Pericardium fibroblast (primary cell): Measurements from ENCODE around the gene CAMSAP3. TPM values are rescaled to one million over a fixed set of nuclear protein-coding genes. Genes with fewer than 3 reads are reported as not detected.

Experiments
- total RNA-seq: library from RNA; depleted of rRNA; stranded (reverse); fragments of >200 nt; gene quantifications from 2 replicates; pipeline ENCODE4 v1.2.3, GENCODE V29; 2015

The CAMSAP3 gene, protein sequence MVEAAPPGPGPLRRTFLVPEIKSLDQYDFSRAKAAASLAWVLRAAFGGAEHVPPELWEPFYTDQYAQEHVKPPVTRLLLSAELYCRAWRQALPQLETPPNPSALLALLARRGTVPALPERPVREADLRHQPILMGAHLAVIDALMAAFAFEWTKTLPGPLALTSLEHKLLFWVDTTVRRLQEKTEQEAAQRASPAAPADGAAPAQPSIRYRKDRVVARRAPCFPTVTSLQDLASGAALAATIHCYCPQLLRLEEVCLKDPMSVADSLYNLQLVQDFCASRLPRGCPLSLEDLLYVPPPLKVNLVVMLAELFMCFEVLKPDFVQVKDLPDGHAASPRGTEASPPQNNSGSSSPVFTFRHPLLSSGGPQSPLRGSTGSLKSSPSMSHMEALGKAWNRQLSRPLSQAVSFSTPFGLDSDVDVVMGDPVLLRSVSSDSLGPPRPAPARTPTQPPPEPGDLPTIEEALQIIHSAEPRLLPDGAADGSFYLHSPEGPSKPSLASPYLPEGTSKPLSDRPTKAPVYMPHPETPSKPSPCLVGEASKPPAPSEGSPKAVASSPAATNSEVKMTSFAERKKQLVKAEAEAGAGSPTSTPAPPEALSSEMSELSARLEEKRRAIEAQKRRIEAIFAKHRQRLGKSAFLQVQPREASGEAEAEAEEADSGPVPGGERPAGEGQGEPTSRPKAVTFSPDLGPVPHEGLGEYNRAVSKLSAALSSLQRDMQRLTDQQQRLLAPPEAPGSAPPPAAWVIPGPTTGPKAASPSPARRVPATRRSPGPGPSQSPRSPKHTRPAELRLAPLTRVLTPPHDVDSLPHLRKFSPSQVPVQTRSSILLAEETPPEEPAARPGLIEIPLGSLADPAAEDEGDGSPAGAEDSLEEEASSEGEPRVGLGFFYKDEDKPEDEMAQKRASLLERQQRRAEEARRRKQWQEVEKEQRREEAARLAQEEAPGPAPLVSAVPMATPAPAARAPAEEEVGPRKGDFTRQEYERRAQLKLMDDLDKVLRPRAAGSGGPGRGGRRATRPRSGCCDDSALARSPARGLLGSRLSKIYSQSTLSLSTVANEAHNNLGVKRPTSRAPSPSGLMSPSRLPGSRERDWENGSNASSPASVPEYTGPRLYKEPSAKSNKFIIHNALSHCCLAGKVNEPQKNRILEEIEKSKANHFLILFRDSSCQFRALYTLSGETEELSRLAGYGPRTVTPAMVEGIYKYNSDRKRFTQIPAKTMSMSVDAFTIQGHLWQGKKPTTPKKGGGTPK
- not detected in 2 replicates for total RNA-seq

DNA sequence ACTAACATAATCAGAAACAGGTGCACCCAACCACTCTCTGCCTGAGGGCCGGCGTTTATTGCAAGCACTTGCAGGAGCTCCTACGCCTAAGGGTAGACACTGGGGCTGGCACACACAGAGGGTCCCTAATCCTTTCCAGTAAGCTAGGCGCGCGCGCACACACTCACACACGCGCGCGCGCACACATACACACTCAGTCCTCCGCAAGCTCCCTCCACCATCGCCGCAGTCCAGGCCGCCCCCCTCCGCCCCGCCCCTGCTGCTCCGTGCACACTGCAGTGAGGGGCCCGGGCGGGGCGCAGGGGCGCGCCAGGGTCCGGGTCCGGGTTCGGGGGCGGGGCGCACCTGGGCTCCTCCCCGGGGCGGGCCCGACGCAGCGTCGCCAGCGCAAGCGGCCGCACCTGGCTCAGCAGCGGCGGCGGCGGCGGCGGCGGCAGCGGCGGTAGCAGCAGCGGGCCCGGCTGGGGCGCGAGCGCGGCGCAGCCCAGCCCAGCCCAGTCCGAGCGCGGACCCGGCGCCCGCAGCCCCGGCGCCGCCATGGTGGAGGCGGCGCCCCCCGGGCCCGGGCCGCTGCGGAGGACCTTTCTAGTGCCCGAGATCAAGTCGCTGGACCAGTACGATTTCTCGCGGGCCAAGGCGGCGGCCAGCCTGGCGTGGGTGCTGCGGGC is at the start of gene CAMSAP3:
CAMSAP3 (plus strand) TSS at position 398 of the 668 bp plus-strand sequence; CDS start at position 538, 140 bp downstream.

DNA sequence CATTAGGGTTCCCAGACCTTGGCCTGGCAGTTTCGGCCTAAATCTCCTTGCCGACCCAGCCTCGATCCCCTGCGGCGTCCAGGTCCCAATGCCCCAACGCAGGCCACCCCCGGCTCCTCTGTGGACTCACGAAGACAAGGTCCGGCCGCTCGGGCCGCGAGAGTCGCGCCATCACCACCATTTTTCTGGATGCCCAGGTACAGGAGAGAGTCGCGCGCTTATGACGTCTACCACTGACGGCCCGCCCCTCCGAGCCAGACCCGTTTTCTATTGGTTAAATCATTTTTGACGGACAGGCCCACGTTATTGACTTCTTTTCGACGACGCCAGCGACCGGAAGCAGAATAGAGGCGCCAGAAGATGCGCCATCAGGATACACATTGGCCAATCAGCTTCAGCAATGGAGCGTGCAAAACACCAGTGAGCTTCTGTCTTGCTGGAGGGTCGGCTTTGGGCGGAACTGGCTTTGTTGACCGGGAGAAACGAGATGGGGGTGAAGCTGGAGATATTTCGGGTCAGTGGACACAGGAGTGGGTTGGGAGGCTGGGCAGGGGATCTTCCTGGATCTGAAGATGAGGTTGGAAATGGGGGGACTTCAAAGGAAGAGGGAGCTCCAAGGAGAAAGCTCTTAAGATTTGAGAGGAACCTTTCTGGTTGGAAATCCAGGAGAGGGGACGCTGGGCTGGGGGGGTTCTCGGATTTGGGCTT is 33.8 kb downstream of the CAMSAP3 start, which contains the start of the genes PET100 and XAB2:
PET100 (plus strand) TSS at position 447 of the 708 bp plus-strand sequence; CDS start at position 488, 41 bp downstream.
XAB2 (minus strand) TSS at position 199 of the 708 bp plus-strand sequence; CDS start at position 181, 18 bp downstream.

DNA sequence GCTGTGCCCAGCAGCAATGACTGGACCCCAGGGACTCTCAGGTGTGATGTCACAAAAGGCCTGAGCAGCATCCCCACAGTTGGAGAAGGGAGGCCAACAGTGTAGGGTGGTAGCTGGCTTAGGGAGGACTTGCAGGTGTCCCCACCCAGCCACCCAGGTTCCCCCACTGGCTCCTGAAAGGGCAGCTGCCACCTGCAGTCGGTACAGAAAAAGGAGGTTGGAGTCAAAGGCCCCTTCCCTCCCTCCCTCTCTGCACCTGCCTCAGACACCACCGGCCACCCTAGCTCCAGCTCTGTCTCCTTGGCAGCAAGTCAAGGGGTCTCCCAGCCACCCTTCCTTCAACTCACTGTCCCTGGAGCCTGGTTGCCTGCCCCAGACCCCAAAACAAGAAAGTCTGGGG is 38.0 kb downstream of the CAMSAP3 start, which contains the start of gene PCP2:
PCP2 (minus strand) TSS at position 22 of the 400 bp plus-strand sequence. CDS start 262 bp downstream, outside the sequence.

DNA sequence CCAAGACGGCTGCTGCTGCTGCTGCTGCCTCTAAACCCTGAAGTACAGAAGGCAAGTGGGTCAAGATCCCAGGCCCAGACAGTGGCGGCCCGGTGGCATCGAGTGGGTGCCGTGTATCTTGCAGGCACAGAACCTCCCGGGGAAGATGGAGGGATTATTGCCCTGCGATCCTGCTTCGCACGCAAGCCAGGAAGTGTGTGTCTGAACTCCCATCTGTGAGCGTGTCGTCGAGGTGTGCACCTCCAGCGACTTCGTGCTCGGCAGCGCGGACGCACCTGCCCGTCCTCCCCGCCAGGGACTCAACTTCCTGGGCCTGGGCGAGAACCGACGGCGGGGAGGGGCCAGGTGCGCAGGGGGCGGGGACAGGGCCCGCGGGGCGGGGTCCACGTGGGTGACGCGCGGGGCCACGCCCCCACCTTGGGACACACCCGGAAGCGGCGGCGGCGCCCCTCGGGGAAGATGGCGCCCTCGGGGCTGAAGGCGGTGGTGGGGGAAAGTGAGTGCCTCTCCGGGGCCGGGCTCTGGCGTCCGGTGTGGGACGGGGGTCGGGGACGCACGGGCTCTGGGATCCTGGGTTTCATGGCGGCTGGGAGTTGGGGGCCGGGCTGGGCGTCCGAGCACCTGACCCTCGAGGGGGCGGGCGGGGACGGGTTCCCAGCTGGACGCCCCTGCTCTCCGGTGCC is 41.2 kb downstream of the CAMSAP3 start, which contains the start of gene STXBP2:
STXBP2 (plus strand) TSS at position 420 of the 683 bp plus-strand sequence; CDS start at position 460, 40 bp downstream.

Other genes with a start within 250 kb of the CAMSAP3 start
- gene ARHGEF18, start 246.9 kb upstream of the CAMSAP3 start, total RNA-seq = 25.5 and 32.1 TPM in 2 replicates
- gene PEX11G, start 106.8 kb upstream of the CAMSAP3 start, total RNA-seq = 1.6 and 4.0 TPM in 2 replicates
- 75.0 and 103 TPM in 2 replicates for gene ZNF358, start 79.8 kb upstream of the CAMSAP3 start, total RNA-seq
- gene MCOLN1, start 73.2 kb upstream of the CAMSAP3 start, total RNA-seq = 5.3 and 10.5 TPM in 2 replicates
- 66.0 and 68.0 TPM in 2 replicates for gene PNPLA6, start 60.1 kb upstream of the CAMSAP3 start, total RNA-seq
- 27.9 and 35.8 TPM in 2 replicates for gene XAB2, start 33.7 kb downstream of the CAMSAP3 start, total RNA-seq
- 14.2 and 32.1 TPM in 2 replicates for gene PET100, start 33.9 kb downstream of the CAMSAP3 start, total RNA-seq
- gene PCP2, start 37.9 kb downstream of the CAMSAP3 start, total RNA-seq = 0.82 TPM in 1 of 2 replicates, not detected in the other
- gene STXBP2, start 41.2 kb downstream of the CAMSAP3 start, total RNA-seq = 5.0 and 16.7 TPM in 2 replicates
- gene RETN, start 73.2 kb downstream of the CAMSAP3 start, total RNA-seq = not detected in 2 replicates
- gene MCEMP1, start 81.2 kb downstream of the CAMSAP3 start, total RNA-seq = not detected in 2 replicates
- gene TRAPPC5, start 85.0 kb downstream of the CAMSAP3 start, total RNA-seq = 125 and 141 TPM in 2 replicates
- gene FCER2, start 106.3 kb downstream of the CAMSAP3 start, total RNA-seq = not detected in 2 replicates
- gene CLEC4G, start 136.2 kb downstream of the CAMSAP3 start, total RNA-seq = not detected in 2 replicates
- gene CD209, start 151.7 kb downstream of the CAMSAP3 start, total RNA-seq = not detected in 2 replicates
- gene CLEC4M, start 167.4 kb downstream of the CAMSAP3 start, total RNA-seq = not detected in 2 replicates
- 15.0 and 16.5 TPM in 2 replicates for gene EVI5L, start 234.4 kb downstream of the CAMSAP3 start, total RNA-seq